HepG2 (cell line): ENCODE results near the gene ULBP2. TPM values are rescaled to one million over a fixed set of nuclear protein-coding genes. Genes with fewer than 3 reads are reported as not detected.

Experiments
- ATAC-seq: fragments of 200-7000 bp; cut with Tn5 transposase; 3 replicates; pipeline ENCODE4 v1.9.1; 2020; ENCODE audit warnings: mild to moderate bottlenecking, moderate library complexity
- BruUV-seq: library from RNA; stranded (reverse); fragments of 400-500 nt; replicated peaks from 2 replicates; lab custom pipeline; 2021; lab: Mats Ljungman, UMichigan
- CTCF ChIA-PET: fragments of 300-600 bp; formaldehyde crosslinking; extraction: SDS; loops from one replicate; lab custom pipeline; 2021; ENCODE audit warnings: low total read pairs, inconsistent platforms, low intra/inter-chr PET ratio; lab: Yijun Ruan, JAX
- POLR2A ChIA-PET: fragments of 350-600 bp; sonication (Branson Sonifier 250); formaldehyde crosslinking; loops from one replicate; lab custom pipeline; 2020; ENCODE audit warnings: antibody characterized with exemption, inconsistent platforms; lab: Yijun Ruan, JAX
- DNase-seq: peaks from one replicate; pipeline ENCODE4 v3.0.0-alpha.2; 2015; ENCODE audit warnings: low spot score
- FAIRE-seq: peaks from 3 replicates; lab custom pipeline; 2011; peaks lifted over from hg19 to GRCh38; lab: Jason Lieb, UNC
- H2AFZ ChIP-seq: one replicate; pipeline ENCODE4 v1.6.1; 2011; ENCODE audit warnings: low read length, inconsistent platforms
- H3K27ac ChIP-seq: fragments of 300-600 bp; 3 replicates; pipeline ENCODE4 v1.8.0; 2011; ENCODE audit warnings: mixed run types, mild to moderate bottlenecking, mixed read lengths, low read length, inconsistent platforms; ENCODE audit not compliant: insufficient read depth; ENCODE audit errors: extremely low read length
- H3K27me3 ChIP-seq, 2 experiments: fragments of 200-600 bp in 1 of 2; 2 replicates in 1 of 2; 3 replicates in 1 of 2; pipeline versions ENCODE4 v1.6.0 to v1.8.0; 2011; ENCODE audit warnings: low read length in 2 of 2, mild to moderate bottlenecking in 2 of 2, moderate library complexity in 2 of 2, inconsistent platforms in 1 of 2; ENCODE audit not compliant: insufficient read depth in 2 of 2, control insufficient read depth in 1 of 2
- H3K36me3 ChIP-seq, 2 experiments: fragments of 200-600 bp in 1 of 2; replicated peaks in 1 of 2; 2 replicates in 1 of 2; 3 replicates in 1 of 2; pipeline versions ENCODE4 v1.5.1 to v1.8.0; 2011; ENCODE audit warnings: low read length in 2 of 2, inconsistent platforms in 1 of 2; ENCODE audit not compliant: insufficient read depth in 2 of 2, control insufficient read depth in 1 of 2
- H3K4me1 ChIP-seq: 2 replicates; pipeline ENCODE4 v1.5.1; 2012; ENCODE audit warnings: low read length, inconsistent platforms; ENCODE audit not compliant: insufficient read depth
- H3K4me2 ChIP-seq: 2 replicates; pipeline ENCODE4 v1.6.0; 2011; ENCODE audit warnings: low read depth, low read length, inconsistent platforms
- H3K4me3 ChIP-seq, 3 experiments: fragments of 200-600 bp in 1 of 3; sonication (generic), shearing (Covaris generic) in 1 of 3; replicated peaks in 1 of 3; 2 replicates each; pipeline ENCODE4 v1.5.1; 2011 to 2016; ENCODE audit warnings: low read length in 3 of 3, inconsistent platforms in 2 of 3, low read depth in 2 of 3, mild to moderate bottlenecking in 2 of 3, control low read depth in 1 of 3, mixed read lengths in 1 of 3; ENCODE audit not compliant: insufficient read depth in 1 of 3
- H3K79me2 ChIP-seq: one replicate; pipeline ENCODE4 v1.6.1; 2011; ENCODE audit warnings: low read length, inconsistent platforms; ENCODE audit not compliant: insufficient read depth
- H3K9ac ChIP-seq: 2 replicates; pipeline ENCODE4 v1.6.0; 2011; ENCODE audit warnings: mild to moderate bottlenecking, low read depth, low read length, inconsistent platforms; ENCODE audit not compliant: insufficient read depth
- H3K9me3 ChIP-seq: 2 replicates; pipeline ENCODE4 v1.5.1; 2012; ENCODE audit warnings: mild to moderate bottlenecking, low read length
- H4K20me1 ChIP-seq: 2 replicates; pipeline ENCODE4 v1.6.0; 2011; ENCODE audit warnings: inconsistent platforms, mild to moderate bottlenecking, low read length, moderate library complexity; ENCODE audit not compliant: insufficient read depth
- EZH2 ChIP-seq: conservative IDR thresholded peaks from 2 replicates; pipeline ENCODE4 v1.6.1; 2012; ENCODE audit warnings: mild to moderate bottlenecking, low read depth, low read length, moderate library complexity
- HNRNPLL ChIP-seq: fragments of 200-400 bp; formaldehyde crosslinking; IDR thresholded peaks from 2 replicates; pipeline ENCODE4 v1.6.1; 2017; ENCODE audit warnings: mild to moderate bottlenecking, low read depth, low read length; ENCODE audit not compliant: poor library complexity, severe bottlenecking
- KLF12 ChIP-seq: sonication (generic); formaldehyde crosslinking; IDR thresholded peaks from 2 replicates; pipeline ENCODE4 v1.4.0; 2020; ENCODE audit warnings: missing genetic modification reagents, borderline replicate concordance
- NFE2L2 ChIP-seq: fragments of 150-350 bp; IDR thresholded peaks from 2 replicates; pipeline ENCODE4 v1.6.1; 2014; ENCODE audit warnings: low read length
- SP5 ChIP-seq: IDR thresholded peaks from 2 replicates; pipeline ENCODE4 v1.6.1; 2016; ENCODE audit warnings: low read depth, borderline replicate concordance
- ZIK1 ChIP-seq: sonication (generic); formaldehyde crosslinking; IDR thresholded peaks from 2 replicates; pipeline ENCODE4 v1.5.0; 2020; ENCODE audit warnings: mild to moderate bottlenecking, low read depth, missing genetic modification reagents, borderline replicate concordance
- ZNF232 ChIP-seq: sonication (generic); formaldehyde crosslinking; IDR thresholded peaks from 2 replicates; pipeline ENCODE4 v1.4.0; 2020; ENCODE audit warnings: missing genetic modification reagents, borderline replicate concordance
- ZNF263 ChIP-seq: sonication (generic); formaldehyde crosslinking; IDR thresholded peaks from 2 replicates; pipeline ENCODE4 v1.4.0; 2020; ENCODE audit warnings: missing genetic modification reagents
- ZNF3 ChIP-seq: IDR thresholded peaks from 2 replicates; pipeline ENCODE4 v1.7.0; 2017; ENCODE audit warnings: inconsistent platforms
- ZNF558 ChIP-seq: sonication (generic); formaldehyde crosslinking; IDR thresholded peaks from 2 replicates; pipeline ENCODE4 v1.9.0; 2022; ENCODE audit warnings: mild to moderate bottlenecking, missing genetic modification reagents, borderline replicate concordance
- WGBS: methylation state at CpG from one replicate; pipeline ENCODE4 v1.1.6; 2017; ENCODE audit warnings: low lambda C conversion rate; 5-methylcytosine and 5-hydroxymethylcytosine counted together
- in situ Hi-C: cut with HindIII; loops from 2 replicates; pipeline ENCODE4 v1.10.0; 2017; ENCODE audit warnings: low pct_unique_long_range_greater_than_20kb; ENCODE audit not compliant: extremely low pct_ligation_motif_present
- intact Hi-C: fragments of 100-400 bp; cut with micrococcal nuclease; formaldehyde crosslinking; loops from one replicate; pipeline ENCODE4 v1.10.0; 2022; ENCODE audit not compliant: unreplicated experiment
- polyA plus RNA-seq, 8 experiments: library from polyadenylated mRNA; depleted of rRNA in 3 of 8; stranded (reverse) in 7 of 8; unstranded in 1 of 8; fragments of >200 nt; fragmentation: Illumina TruSeq in 4 of 8; extraction: Trizol in 4 of 8; gene quantifications; 2 replicates each; pipeline versions ENCODE4 v1.2.1 to v1.2.3, GENCODE V29; 2011 to 2016; ENCODE audit warnings: low read depth in 4 of 8, missing spikeins in 1 of 8, mixed read lengths in 1 of 8; ENCODE audit not compliant: insufficient read depth in 1 of 8
- total RNA-seq, 5 experiments: library from RNA; depleted of rRNA; stranded (reverse); fragments of >200 nt; fragmentation: Illumina TruSeq; extraction: Trizol; gene quantifications; 2 replicates each; pipeline ENCODE4 v1.2.3, GENCODE V29; 2016; ENCODE audit warnings: low read depth in 1 of 5
- TF ChIP-seq, protein P1 (sequence below): sonication (generic); formaldehyde crosslinking; IDR thresholded peaks from 2 replicates; pipeline ENCODE4 v1.8.0; 2022; ENCODE audit warnings: missing genetic modification reagents, mild to moderate bottlenecking, moderate library complexity, borderline replicate concordance
- TF ChIP-seq, protein P2 (sequence below): sonication (generic); formaldehyde crosslinking; IDR thresholded peaks from 2 replicates; pipeline ENCODE4 v1.5.1; 2020; ENCODE audit warnings: mild to moderate bottlenecking, missing genetic modification reagents, moderate library complexity
- TF ChIP-seq, protein P3 (sequence below): sonication (generic); formaldehyde crosslinking; IDR thresholded peaks from 2 replicates; pipeline ENCODE4 v1.9.0; 2022; ENCODE audit warnings: missing genetic modification reagents, mild to moderate bottlenecking, borderline replicate concordance

Gene ULBP2
- total and polyA plus RNA-seq, 2 of the 13 experiments (the other 11 are each of a cell fraction or from before 2014, with no cell fraction given): not detected

DNA sequence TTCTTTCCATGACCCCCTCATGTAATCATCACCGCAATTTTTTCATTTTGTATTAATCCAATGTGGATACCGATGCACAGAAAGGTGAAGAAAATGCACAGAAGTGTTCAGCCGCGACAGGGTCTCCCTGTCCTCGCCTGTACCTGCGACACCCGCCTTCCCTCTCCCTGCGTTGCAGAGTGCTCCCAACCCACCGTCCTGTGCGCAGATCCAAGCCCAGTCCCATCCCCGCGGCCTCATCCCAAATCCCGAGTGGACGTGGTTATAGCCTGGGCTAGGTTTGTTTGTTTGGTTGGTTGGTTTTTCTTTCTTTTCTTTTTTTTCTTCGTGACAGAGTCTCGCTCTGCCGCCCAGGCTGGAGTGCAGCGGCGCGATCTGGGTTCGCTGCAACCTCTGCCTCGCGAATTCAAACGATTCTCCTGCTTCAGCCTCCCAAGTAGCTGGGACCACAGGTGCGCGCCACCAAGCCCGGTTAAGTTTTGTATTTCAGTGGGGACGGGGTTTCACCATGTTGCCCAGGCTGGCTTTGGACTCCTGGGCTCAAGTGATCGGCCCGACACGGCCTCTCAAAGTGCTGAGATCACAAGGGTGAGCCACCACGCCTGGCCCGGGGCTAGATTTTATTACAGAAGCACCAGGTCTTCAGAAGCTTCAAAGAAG, 18.4 kb upstream of the ULBP2 start:
- 60% methylated on average over 33 of the region's 33 CpGs for WGBS
- H3K9me3 ChIP-seq: no peaks in the 10 kb centered on the region
- H3K4me1 ChIP-seq: peaks cover 34% of the 10 kb centered on the region
- BruUV-seq: no TSS peak
- peaks cover 13 to 68% of the 10 kb centered on the region in 2 experiments for H3K27me3 ChIP-seq
- in situ Hi-C loops: loop anchor here (5.0 kb wide), 2 partner anchors 81 to 201 kb away; no protein-coding TSS in a partner anchor
- H3K27ac ChIP-seq: no peak overlapping the region
- no peaks in the 10 kb centered on the region; a peak in 1 of 5 replicates for H3K36me3 ChIP-seq
- peak overlapping the region; percentile 79 for H3K4me2 ChIP-seq
- H3K9ac ChIP-seq: no peak overlapping the region
- TF ChIP-seq, protein P1, sequence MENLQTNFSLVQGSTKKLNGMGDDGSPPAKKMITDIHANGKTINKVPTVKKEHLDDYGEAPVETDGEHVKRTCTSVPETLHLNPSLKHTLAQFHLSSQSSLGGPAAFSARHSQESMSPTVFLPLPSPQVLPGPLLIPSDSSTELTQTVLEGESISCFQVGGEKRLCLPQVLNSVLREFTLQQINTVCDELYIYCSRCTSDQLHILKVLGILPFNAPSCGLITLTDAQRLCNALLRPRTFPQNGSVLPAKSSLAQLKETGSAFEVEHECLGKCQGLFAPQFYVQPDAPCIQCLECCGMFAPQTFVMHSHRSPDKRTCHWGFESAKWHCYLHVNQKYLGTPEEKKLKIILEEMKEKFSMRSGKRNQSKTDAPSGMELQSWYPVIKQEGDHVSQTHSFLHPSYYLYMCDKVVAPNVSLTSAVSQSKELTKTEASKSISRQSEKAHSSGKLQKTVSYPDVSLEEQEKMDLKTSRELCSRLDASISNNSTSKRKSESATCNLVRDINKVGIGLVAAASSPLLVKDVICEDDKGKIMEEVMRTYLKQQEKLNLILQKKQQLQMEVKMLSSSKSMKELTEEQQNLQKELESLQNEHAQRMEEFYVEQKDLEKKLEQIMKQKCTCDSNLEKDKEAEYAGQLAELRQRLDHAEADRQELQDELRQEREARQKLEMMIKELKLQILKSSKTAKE (CRISPR knock-in tag): no peak
- TF ChIP-seq ZNF558 (0 out of 2 replicates have a peak, but pooled peaks have one; percentile 64), SP5 (CRISPR knock-in tag) (no peak), NFE2L2 (0 out of 2 replicates have a peak, but pooled peaks have one; percentile 6), HNRNPLL (peak; percentile 33), ZNF263 (CRISPR knock-in tag) (peak; percentile 41), ZNF232 (CRISPR knock-in tag) (0 out of 2 replicates have a peak, but pooled peaks have one; percentile 5), ZNF3 (no peak), ZIK1 (CRISPR knock-in tag) (0 out of 2 replicates have a peak, but pooled peaks have one; percentile 42), KLF12 (CRISPR knock-in tag) (no peak), EZH2 (0 out of 2 replicates have a peak, but pooled peaks have one; percentile 9)
- TF ChIP-seq, protein P2, sequence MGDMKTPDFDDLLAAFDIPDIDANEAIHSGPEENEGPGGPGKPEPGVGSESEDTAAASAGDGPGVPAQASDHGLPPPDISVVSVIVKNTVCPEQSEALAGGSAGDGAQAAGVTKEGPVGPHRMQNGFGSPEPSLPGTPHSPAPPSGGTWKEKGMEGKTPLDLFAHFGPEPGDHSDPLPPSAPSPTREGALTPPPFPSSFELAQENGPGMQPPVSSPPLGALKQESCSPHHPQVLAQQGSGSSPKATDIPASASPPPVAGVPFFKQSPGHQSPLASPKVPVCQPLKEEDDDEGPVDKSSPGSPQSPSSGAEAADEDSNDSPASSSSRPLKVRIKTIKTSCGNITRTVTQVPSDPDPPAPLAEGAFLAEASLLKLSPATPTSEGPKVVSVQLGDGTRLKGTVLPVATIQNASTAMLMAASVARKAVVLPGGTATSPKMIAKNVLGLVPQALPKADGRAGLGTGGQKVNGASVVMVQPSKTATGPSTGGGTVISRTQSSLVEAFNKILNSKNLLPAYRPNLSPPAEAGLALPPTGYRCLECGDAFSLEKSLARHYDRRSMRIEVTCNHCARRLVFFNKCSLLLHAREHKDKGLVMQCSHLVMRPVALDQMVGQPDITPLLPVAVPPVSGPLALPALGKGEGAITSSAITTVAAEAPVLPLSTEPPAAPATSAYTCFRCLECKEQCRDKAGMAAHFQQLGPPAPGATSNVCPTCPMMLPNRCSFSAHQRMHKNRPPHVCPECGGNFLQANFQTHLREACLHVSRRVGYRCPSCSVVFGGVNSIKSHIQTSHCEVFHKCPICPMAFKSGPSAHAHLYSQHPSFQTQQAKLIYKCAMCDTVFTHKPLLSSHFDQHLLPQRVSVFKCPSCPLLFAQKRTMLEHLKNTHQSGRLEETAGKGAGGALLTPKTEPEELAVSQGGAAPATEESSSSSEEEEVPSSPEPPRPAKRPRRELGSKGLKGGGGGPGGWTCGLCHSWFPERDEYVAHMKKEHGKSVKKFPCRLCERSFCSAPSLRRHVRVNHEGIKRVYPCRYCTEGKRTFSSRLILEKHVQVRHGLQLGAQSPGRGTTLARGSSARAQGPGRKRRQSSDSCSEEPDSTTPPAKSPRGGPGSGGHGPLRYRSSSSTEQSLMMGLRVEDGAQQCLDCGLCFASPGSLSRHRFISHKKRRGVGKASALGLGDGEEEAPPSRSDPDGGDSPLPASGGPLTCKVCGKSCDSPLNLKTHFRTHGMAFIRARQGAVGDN (CRISPR knock-in tag): 0 out of 2 replicates have a peak, but pooled peaks have one; percentile 12
- TF ChIP-seq, protein P3, sequence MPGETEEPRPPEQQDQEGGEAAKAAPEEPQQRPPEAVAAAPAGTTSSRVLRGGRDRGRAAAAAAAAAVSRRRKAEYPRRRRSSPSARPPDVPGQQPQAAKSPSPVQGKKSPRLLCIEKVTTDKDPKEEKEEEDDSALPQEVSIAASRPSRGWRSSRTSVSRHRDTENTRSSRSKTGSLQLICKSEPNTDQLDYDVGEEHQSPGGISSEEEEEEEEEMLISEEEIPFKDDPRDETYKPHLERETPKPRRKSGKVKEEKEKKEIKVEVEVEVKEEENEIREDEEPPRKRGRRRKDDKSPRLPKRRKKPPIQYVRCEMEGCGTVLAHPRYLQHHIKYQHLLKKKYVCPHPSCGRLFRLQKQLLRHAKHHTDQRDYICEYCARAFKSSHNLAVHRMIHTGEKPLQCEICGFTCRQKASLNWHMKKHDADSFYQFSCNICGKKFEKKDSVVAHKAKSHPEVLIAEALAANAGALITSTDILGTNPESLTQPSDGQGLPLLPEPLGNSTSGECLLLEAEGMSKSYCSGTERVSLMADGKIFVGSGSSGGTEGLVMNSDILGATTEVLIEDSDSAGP: no peak
- TF ChIP-seq, all 625 proteins: peak for 8
- no peak overlapping the region for H2AFZ ChIP-seq
- intact Hi-C loops: no loop called here
- H3K79me2 ChIP-seq: no peaks in the 10 kb centered on the region
- DNase-seq (no peak), ATAC-seq (no peak), FAIRE-seq (no peak)
- no peaks in the 10 kb centered on the region for H4K20me1 ChIP-seq
- ChIA-PET POLR2A (no interaction called here), CTCF (interaction anchor here (1.2 kb wide), 1 partner anchor 83 kb away, joined by 3 read pairs; no protein-coding TSS in a partner anchor)
- peak overlapping the region; percentile 40 to 70 (median 44); a peak in 5 of 6 replicates for H3K4me3 ChIP-seq
